Measurements from ENCODE around the gene DAB2IP.
A peak's percentile ranks its signal among the peaks of the same experiment; 100 is the strongest.
"Not testable (repeated sequence)": the region's sequence is repeated elsewhere in the genome, so short reads cannot be mapped to it uniquely, and the experiment has no call there.

DAB2IP gene

DNA sequence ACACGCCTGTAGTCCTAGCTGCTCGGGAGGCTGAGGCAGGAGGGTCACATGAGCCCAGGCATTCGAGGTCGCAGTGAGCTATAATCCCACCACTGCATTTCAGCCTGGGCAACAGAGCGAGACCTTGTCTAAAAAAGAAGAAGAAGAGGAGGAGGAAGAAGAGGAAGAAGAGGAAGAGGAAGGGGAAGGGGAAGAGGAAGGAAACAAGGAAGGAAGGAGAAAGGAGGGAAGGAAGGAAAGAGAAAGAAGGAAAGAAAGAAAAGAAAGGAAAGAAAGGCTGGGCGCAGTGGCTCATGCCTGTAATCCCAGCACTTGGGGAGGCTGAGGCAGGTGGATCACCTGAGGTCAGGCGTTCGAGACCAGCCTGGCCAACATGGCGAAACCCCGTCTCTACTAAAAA lies 7.4 kb upstream of the DAB2IP start:
- DNase-seq (ENCODE audit: low read depth in 2 of 2): not testable (repeated sequence)

DNA sequence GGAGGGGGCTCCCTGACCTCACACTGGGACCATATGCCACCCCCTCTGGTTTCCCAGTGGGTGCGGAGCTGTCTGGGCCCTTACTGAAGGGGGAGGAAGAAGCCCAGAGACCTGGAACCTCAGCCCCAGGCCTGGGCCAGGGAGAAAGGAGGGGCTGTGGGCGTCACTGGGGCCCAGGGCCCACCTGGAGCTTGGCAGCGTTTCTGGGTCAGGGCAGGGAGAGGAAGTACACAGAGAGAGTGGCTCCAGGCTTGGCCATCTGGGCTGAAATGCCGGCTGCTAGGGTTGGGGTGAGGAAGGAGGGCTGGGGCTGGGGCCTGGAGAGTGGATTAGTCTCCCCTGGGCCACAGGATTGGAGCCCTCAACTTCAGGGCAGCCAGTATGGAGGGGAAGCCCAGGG lies 6.4 kb upstream of the DAB2IP start:
- no peak for DNase-seq (ENCODE audit: low read depth in 2 of 2)

DNA sequence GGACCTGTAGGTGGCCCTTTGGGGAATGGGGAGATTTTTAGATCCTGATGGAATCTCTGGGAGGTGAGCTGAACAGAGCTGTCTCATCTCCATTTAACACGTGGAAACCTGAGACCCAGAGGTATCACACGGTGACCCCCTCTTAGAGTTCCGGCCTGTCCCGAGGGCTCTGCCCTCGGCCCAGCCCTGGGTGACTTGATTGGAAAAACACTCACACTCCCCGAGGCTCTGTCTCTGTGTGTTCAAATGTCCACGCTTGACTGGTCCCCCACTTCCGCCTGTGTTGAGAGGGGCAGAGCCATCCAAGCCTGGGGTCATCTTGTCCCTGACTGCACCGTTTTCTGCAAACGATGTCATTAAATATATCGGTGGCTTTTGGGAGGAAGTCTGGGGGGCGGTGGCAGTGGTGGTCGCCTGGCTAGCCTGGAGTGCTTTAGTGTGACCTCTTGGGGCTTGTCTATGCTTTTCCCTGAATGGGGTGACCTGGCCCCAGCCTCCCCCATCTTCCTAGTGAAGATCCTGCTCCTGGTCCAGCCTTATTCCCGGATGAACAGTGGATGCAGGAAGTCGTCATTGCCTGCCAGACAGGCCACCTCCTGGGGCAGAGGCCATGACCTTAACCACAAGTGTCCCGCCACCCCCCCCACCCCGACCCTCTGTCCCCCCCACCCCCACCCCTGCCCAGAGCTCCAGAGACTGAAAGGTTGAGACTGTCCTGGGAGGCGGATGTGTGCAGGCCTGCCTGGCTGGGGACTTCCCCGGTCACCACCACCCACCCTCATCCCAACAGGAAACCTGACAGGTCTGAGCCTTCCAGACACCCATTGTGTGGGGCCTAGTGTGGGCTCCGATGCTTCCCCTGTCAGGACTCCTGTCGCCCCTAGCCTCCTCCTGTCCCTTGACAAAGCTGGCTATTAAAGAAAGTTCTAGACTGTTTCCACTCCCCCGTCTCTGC lies 5.3 kb upstream of the DAB2IP start:
- no peak for DNase-seq (ENCODE audit: low read depth in 2 of 2)

DNA sequence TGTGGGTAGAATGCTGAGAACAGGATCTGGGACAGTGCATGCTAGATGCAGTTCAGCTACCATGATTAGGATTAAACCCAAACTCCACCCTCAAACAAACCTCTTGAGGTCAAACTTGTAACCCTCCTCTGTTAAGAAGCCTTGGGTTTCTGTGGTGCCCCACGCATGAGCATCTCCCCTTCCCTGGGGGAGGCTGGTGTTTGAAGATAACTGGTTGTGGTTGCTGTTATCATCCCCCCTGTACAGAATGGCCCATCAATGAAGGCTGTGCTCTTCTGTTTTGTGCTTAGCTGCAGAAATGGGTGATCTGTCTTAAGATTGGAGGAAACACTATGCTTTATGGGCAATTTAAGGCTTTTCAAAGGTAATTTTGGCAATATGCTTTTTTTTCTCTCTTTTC lies 4.4 kb upstream of the DAB2IP start:
- no peak for DNase-seq (ENCODE audit: low read depth in 2 of 2)

DNA sequence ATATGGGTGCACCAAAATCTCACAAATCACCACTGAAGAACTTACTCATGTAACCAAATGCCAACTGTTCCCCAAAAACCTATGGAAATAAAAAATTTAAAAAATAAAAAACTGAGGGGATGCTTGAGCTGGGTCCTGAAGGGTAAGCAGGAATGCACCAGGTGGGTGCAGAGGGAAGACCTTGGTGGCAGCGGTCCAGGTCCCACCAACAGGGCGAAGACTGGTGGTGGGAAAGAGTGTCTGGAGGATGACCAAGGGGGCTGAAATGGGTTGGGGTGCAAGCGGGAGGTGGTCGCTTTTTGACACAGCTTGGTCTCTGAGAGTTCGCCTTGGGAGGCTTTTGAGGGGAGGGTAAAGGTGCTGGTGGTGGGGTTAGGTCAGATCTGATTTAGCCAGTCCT lies 3.3 kb upstream of the DAB2IP start:
- no peak for DNase-seq (ENCODE audit: low read depth in 2 of 2)

DNA sequence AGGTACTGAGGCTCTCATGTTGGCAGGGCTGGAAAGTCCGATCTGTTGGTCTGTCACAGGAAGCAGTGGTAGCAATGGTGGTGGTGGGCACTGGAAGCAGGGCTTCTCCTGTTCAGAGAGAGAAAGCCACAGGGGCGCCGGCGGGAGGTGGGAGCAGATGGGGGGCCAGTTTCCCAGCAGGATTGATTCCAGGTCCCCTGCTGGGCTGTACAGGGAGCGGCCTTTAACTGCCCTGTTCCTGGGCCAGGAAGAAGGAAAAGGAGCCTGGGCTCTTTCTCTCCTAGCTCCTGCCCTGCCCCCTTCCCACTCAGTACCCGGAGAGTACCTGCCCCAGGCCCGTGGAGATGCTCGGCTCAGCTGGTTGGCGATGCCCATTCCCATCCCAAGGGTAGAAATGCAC lies 2.6 kb upstream of the DAB2IP start:
- DNase-seq (ENCODE audit: low read depth in 2 of 2): no peak

DNA sequence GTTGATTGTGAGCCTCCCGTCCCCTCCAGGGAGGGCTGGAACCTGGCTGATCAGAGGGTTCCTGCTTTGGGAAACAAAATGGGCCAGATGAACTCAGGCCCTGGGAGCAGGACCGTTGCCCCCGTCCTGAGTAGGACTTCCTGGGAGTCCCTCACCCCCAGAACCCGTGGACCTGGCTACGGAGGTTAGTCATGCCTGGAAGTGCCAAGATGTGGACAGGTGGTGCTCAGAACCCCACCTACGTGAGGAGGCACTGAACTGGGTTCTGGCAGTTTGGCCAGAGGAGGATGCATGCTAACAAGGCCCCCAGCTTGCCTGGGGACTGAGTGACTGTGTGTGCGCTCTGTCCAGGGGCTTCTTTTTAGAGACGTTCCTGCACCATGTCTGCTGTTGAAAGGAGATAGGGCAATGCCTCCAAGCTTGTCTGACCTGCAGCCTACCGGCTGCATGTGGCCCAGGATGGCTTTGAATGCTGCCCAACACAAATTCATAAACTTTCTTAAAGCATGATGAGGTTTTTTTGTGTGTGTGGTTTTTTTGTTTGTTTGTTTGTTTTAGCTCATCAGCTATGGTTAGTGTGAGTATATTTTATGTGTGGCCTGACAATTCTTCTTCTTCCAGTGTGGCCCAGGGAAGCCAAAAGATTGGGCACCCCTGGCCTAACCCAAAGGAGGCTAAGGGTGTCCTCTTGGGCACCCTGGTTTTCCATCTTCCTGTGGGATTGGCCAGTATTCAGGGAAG lies 1.8 kb upstream of the DAB2IP start:
- DNase-seq (ENCODE audit: low read depth in 2 of 2): no peak

DNA sequence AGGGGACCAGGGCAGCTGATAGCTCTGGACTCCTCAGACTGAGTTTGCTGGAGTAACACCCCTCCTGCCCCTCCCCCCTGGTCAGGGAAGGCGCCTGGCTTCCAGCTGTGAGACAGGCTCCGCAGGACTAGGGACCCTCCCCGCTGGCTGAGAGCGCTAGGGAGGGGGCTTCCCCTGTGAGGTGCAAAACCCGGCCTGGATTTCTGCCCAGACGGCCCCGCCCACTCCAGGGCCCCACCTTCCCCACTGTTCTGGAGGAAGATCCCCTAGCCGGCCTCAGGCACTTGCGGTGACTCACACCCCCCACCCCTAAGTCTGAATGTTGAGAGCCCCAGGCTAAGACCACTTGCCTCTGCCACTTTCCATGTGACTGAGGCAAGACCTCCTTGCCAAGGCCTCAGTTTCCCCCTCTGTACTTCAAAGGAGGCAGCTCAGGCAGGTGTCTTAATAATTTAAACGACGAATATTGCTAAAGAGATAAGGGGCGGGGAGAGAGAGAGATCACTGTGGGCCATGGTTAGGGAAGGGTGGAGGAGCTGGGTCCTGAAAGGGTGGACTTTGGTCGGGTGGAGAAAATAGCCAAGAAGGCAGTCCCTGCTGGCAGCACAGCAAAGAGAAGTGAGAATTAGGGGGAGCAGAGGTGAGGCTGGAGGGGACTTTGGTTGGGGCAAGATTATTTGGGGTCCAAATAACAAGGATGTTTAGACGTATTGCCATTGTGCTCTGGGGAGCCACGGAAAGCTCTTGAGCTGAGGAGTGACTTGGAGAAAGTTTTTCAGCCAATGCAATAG lies 1.0 kb upstream of the DAB2IP start:
- DNase-seq (ENCODE audit: low read depth in 2 of 2): peak in 1 of 2 donors; percentile 4

DNA sequence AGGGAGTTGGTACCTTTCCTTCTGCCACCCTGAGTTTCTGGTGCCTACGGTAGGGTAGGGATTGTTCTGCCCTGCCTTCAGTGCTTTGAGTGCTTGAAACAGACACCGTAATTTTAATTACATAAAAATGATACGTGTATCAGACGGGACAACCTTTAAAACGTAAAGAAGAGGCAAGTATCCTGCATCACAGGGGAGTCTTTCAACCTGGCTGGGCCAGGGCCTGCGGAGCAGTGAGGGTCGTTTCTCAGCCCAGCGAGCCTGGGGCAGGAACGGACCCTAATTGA lies 483 bp upstream of the DAB2IP start:
- DNase-seq (ENCODE audit: low read depth in 2 of 2): no peak

DNA sequence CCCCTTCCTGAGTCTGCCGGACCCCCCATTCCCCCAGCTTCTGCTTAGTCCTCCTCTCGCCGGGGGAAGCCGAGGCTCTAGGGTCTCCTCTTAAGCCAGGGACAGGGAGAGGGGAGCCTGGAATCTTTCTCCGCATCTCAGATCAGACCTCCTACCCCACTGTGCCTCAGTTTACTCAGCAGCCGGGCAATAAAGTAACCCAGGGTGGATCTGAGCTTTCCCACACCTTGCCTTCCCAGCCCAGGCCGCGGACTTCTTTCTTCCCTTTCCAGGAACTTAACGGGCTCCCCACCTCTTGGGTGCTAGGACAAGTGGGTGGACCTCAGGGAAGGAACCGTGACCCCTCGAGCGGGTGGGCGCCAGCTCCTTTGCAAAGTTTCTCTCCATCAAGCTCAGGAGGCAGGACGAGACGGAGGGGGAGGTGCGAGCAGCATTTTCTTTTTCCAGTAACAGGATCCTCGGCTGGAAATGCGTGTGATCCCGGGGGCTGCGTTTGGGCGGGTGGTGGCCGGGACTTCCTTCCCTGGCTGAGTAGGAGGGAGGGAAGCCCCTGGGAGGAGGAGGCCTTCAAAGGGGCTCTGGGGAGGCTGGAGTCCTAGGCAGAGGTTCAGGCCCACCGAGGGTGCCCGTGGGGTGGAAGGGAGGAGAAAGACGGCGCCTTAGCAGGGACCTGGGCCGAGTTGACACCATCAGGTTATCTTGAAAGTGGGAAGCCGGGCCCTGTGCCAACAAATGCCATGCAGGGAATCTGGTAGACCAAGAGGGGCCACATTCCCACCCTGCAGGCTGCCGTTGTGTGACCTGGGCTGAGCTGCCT lies 795 bp downstream of the DAB2IP start:
- DNase-seq (ENCODE audit: low read depth in 2 of 2): no peak

DNA sequence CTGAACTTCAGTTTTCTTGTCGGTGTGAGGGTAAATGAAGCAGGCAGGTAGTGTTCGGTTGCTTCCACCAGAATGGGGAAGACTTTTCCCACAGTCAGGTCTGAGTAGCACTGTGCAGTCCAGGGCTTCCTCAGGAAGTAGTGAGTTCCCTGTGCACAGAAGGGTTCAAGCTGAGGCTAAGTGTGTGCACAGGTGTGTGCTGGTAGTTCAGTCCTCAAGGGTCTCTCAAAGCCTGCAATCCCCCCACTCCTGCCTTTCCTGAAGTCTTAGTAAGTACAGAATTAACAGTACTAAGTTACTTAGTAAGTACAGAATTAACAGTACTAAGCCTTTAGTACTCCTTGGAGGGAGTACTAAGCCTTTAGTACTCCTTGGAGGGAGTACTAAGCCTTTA lies 1.4 kb downstream of the DAB2IP start:
- no peak for DNase-seq (ENCODE audit: low read depth in 2 of 2)

DNA sequence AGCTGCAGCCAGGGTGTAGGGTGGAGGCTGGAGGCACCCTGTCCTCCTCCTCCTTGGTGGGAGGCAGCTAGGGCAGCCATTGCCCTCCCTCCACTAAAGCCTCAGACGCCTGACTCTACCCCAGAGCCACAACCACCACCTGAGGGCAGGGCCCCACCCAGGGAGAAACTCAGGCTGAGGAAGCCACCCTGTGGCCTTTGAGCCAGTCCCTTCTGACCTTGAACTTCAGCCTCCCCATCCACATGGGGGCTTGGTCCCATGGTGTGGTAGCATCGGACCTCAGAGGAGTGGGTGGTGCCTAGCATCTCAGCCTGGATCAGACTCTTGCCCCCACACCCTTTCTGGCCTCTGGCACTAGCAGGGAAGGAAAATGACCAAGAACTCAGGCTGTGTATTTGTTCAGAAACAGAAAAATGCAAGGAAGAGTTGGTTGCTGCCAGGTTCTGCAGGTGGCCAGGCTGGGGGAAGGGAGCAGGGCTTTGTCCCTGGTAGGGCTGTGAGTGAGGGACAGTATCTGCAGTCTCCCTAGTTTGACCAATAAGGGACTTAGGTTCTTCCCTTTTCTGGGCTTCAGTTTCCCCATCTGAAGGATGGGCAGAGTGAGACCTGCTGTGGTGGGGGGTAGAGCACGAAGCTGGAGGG lies 3.2 kb downstream of the DAB2IP start:
- no peak for DNase-seq (ENCODE audit: low read depth in 2 of 2)

DNA sequence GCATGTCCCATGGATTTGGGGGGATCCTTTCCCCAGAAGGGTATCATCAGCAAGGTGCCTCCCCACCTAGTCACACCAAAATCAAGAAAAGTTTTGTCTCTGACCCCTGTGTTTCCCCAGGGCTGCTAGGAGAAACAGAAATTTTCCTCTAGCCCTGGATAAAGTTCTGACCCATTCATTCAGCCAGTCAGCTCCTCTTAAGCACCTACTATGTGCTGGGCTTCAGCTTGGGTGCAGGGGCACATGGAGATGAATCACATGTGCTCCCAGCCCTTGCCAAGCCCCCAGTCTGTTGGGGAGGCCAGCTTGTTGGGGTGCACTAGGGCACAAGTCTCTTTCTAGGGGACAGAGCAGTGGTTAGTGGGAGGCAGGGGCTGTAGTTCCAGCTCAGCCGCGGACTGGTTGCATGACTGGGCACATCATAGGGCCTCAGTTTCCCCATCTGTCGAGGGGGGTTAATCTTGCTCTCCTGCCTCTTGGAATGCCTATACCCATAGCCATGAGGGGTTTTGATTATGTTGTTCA lies 3.9 kb downstream of the DAB2IP start:
- DNase-seq (ENCODE audit: low read depth in 2 of 2): no peak

DNA sequence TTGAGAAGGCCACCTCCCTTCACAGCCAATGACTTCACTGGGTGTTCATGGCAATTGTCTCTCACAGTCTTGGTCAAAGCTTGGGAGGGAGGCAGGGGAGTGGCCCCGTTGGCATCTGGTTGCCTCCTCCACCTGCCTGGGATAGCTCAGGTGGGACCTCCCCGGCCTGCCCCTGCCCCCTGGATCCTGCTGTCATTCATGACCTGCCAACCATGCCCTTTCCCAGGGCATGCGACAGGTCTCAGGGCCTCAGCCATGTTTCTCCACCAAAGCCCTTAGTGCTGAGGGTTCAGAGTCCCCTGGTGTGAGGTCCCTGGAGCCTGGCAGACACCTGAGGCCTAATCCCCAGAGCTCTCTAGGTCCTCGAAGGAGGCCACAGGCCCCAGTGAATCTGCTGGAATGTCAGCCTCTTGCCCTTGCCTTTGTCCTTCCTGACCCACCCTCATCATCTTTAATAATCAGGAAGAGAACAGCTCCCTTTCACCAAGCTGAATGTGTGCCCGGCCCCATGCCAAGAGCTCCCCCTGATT lies 5.6 kb downstream of the DAB2IP start:
- DNase-seq (ENCODE audit: low read depth in 2 of 2): no peak

DNA sequence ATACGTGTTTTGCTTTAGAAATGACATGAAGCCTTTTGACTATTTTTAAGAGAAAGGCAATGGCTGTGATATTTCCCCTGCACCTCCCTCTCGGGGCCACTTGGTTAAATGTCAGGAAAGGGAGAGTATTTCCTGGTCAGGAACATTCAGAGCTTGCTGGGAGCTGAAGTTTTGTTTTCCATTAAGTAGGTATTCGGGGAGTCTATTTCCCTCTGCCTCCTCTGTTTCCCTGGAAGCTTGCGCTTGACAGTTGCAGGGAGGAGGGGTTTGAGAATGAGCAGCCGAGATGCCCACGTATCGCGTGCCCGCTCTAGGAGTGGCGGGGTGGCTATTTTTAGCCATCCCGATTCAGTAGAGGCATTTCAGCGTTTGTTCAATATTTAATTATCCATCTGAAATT lies 6.7 kb downstream of the DAB2IP start:
- no peak for DNase-seq (ENCODE audit: low read depth in 2 of 2)

DNA sequence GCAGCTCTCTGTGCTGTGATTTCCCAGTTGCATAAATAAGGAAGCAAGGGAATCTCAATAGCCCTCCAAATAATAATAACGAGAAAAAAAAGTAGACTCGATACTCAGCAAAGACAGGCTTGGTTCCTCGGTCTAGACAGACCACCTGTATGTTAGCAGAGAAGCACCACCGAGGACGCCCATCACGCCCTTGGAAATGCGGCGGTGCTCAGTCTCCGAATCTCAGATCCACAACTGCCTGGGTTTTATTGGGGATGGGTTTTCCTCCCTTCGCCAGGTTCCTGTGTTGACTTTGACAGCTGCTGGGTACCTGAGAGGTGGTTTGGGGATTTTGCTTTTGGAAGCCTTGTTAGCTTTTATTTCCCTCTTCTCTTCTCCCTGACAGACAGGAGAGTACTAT lies 7.2 kb downstream of the DAB2IP start:
- DNase-seq (ENCODE audit: low read depth in 2 of 2): no peak

DNA sequence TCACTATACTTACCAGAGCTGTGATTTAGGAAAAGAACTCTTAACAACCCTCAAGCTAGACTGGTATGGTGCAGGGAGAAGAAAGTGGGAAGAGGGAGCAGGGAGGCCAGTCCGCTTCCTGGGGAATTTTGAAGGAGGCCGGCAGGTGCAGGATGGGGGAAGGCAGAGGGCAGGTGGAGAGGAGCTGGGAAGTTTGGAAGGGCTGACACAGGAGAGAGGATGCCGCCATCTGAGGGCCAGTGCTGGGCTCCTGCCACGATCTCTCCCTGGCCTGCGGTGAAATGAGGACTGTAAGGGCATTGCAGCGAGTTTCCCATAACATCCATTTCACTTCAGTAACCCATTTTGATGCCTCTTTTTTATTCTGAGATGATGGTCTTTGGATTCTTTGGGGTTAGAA lies 8.9 kb downstream of the DAB2IP start:
- no peak for DNase-seq (ENCODE audit: low read depth in 2 of 2)

DNA sequence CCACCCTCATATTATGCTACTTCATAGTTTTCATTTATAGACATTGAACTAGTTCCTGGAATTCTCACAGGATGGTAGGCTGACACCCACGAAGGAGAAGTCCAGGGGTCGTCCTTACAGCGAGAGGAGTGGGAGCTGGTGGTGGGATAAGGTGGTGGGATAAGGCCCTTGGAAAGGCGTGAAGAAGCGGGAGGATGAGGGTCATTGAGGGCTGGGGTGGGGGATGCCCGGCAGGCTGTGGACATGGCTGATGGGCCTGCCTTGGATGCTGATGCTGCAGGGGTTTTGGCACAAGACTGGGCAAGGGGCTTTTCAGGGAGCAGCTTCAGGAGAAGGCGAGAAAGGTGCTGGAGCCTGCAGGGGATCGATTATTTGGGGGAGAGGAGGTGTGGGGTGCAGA lies 9.4 kb downstream of the DAB2IP start:
- no peak for DNase-seq (ENCODE audit: low read depth in 2 of 2)

DNA sequence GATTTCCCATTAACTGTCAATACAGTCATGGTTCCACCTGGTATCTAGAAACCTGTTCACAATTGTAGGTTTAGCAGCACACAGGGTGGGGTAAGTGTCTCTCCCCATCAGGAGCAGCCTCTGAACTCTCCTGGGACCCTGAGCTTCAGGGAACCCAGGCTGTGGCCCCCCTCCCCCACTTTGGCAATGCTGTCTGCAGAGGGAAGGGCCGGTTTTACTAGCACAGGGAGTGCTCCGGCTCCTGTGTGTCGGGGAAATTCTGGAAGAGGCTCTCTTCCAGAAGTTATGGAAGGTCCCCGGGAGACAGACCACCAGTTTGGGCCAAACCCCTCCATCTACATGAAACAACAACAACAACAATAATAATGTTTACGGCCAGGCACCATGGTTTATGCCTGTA lies 9.9 kb downstream of the DAB2IP start:
- DNase-seq (ENCODE audit: low read depth in 2 of 2): no peak

DNA sequence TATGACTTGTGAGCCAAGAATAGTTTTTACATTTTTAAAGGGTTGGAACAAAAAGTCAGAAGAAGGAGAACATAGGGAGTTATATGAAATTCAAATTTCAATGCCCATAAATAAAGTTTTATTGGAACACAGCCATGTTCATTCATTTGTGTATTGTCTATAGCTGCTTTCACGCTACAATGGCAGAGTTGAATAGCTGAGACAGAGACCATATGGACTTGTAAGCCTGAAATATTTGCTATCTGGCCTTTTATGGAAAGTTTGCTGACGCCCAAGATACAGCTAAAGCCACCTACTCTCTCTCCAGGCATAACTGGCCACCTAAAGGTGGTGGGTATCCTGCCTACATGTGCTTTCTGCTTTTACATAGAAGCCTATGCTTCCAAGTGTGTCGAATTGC lies 10.9 kb downstream of the DAB2IP start:
- DNase-seq (ENCODE audit: low read depth in 2 of 2): no peak
